Fibroblast of villous mesenchyme (primary cell): ENCODE measurements around the gene SH3TC2. TPM values are rescaled to one million over a fixed set of nuclear protein-coding genes. Genes with fewer than 3 reads are reported as not detected.

ENCODE experiments used
- DNase-seq: peaks from one replicate; pipeline ENCODE4 v3.0.0-alpha.2; 2010; ENCODE audit warnings: low read depth
- H3K4me3 ChIP-seq: 2 replicates; pipeline ENCODE4 v1.5.1; 2011; ENCODE audit warnings: low read depth, mild to moderate bottlenecking, low read length
- total RNA-seq: library from RNA; depleted of rRNA; stranded (reverse); fragments of >200 nt; gene quantifications from 2 replicates; pipeline ENCODE4 v1.2.3, GENCODE V29; 2012
- TF ChIP-seq, protein P1 (sequence below): IDR thresholded peaks from 2 replicates; pipeline ENCODE4 v1.5.1; 2012; ENCODE audit warnings: low read depth, mild to moderate bottlenecking, low read length; ENCODE audit not compliant: insufficient read depth

The SH3TC2 gene
- total RNA-seq, 1 donor: 13.4 TPM

DNA sequence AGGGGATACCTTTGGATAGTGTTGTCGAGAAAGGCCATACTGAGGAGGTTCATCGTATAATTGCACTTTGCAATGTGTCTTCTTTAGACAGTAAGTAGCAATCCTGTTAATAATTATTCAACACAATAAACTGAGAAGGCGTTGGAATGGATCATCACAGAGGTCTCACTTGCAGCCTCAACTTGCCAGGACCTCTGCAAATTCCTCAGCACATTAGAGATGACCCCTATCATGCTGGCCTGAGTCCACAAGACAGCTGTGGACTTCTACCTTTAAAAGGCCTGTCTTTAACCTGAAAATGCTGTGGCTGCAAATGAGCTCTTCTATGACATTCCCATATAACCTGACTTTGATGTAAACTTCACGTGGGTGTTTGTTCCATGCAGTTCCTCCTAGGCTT is 14.1 kb downstream of the SH3TC2 start:
- DNase-seq: no peak
- TF ChIP-seq, protein P1, sequence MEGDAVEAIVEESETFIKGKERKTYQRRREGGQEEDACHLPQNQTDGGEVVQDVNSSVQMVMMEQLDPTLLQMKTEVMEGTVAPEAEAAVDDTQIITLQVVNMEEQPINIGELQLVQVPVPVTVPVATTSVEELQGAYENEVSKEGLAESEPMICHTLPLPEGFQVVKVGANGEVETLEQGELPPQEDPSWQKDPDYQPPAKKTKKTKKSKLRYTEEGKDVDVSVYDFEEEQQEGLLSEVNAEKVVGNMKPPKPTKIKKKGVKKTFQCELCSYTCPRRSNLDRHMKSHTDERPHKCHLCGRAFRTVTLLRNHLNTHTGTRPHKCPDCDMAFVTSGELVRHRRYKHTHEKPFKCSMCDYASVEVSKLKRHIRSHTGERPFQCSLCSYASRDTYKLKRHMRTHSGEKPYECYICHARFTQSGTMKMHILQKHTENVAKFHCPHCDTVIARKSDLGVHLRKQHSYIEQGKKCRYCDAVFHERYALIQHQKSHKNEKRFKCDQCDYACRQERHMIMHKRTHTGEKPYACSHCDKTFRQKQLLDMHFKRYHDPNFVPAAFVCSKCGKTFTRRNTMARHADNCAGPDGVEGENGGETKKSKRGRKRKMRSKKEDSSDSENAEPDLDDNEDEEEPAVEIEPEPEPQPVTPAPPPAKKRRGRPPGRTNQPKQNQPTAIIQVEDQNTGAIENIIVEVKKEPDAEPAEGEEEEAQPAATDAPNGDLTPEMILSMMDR: no peak
- H3K4me3 ChIP-seq: no peak overlapping the region

DNA sequence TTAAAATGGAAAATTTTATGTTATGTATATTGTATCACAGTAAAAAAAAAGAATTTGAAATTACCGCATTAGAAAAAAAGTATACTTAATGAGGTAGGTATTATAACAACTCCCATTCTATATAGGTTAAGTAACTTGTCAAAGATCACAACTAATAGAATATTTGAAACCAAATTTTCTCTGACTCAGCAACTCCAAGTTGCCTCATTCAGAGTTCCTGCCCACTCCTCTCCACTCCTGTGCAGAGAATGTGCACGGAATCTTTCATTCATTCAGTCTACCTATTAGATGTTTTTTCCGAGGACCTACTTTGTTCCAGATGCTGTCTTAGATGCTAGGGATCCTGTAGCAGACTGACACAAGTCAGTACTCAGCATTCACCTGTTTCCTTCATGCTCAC is 15.4 kb downstream of the SH3TC2 start:
- no peak for DNase-seq
- no peak overlapping the region for H3K4me3 ChIP-seq
- TF ChIP-seq, protein P1: no peak

DNA sequence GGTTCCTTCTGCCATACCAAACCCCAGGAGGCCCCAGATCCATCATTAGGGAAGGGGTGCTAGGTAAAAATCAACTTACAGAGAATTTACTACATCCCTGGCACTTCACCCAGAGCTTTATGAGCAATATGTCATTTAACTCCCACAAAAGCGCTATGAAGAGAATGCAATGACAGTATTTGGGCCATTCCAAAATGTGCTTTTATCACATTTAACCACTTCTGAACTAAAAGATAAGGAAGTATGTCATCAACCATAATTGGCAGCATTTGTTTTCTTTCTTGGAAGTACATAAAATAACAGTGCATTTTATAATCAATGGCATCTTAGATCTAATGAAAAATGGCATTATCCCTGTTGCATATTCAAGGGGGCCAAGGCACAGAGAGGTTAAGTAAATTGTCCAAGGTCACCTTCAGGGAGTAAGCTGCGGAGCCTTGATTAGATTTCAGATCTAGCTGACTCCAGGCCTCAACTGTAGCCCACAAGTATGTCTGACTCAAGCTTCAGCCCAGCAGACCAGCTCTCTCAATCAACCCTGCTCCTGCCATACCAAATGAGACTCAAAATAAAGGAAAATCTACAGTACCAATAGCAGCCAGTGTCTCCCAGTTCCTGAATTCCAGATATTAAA is 16.5 kb downstream of the SH3TC2 start:
- TF ChIP-seq, protein P1: no peak
- DNase-seq: no peak
- H3K4me3 ChIP-seq: no peak overlapping the region

DNA sequence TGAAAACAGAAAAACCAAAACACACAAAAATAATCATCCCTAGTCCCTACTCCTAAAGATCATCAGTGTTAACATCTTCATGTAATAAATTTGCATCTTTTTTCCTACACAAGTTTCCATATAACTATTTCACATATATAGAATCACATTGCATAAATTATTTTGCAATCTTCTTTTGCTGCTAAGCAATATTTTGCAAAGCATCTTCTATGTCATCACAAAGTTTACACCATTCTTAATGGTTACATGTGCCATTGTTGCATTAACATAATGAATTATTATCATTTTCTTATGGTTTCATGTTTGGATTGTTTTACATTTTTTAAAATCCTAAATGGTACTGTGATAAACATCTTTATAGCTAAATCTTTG is 17.8 kb downstream of the SH3TC2 start:
- DNase-seq: no peak
- TF ChIP-seq, protein P1: no peak
- no peak overlapping the region for H3K4me3 ChIP-seq

DNA sequence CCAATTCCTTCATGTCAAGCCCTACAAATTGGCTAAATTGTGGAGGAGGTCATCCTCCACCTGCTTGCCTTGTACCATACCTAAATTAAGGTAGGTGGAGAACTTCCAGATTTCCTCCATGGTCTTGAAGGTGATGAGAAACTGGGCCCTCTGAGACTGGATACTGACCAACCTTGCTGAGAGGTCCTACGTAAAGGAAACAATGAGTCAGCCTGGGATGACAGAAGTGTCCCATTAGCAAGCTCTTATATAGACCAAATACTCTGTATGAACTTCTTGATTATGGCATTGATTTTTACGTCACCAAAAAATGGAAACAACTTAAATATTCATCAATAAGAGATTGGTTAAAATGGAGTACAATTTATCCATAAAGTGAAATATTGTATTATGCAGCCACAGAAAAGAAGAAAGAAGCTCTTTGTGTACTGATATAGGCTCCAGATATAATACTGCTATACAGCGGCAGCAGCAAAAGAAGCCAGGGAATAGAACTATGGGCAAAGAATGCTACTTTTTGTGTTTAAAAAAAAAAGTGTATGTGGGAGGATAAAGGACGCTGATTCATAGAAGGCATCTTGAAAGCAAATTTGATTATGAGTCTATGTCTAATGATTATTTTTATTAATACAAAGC is 18.3 kb downstream of the SH3TC2 start:
- no peak overlapping the region for H3K4me3 ChIP-seq
- TF ChIP-seq, protein P1: no peak
- DNase-seq: no peak

DNA sequence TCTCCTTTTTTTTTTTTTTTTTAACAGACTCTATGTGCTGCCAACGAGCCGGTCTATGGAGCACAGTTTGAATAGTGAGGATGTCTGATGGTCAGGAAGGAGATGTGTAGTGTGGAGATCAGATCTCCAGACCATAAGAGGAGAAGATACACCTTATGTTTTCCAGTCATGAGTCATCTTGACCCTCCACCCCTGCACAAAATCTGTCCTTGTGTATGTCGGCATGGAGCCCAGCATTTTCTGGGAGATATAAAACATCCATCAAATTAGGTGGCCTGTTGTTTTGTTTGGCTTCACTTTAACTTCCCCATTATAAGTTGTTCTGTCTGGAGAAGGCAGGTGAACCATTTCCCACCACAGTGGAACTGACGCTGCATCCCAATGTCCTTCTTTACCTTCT is 19.2 kb downstream of the SH3TC2 start:
- no peak for DNase-seq
- no peak overlapping the region for H3K4me3 ChIP-seq
- TF ChIP-seq, protein P1: no peak

DNA sequence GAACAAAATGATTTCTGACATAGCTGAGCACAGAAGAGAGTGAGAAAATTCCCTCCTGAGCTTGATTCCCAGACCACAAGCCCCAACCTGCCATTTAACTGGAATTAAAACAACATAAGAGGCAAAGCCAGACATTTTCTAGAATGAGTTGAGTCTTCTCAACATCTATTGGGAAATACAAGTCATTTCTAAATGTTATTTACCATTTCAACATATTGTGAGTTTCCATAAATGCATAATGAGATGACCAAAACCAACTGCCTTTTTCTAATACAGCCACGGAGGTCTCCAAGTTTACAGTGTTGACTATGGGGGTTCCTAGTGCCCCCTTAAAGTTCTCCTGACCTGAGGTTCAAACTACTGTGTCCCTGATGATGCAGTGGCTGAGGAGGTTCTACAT is 20.0 kb downstream of the SH3TC2 start:
- TF ChIP-seq, protein P1: no peak
- no peak overlapping the region for H3K4me3 ChIP-seq
- no peak for DNase-seq
